COLO668 (cell line): ENCODE measurements around the gene AVPR2.

Source experiments
- DNase-seq: peaks from one replicate; lab custom pipeline; 2025; ENCODE audit not compliant: unreplicated experiment; lab: John Stamatoyannopoulos, UW

AVPR2 gene

DNA sequence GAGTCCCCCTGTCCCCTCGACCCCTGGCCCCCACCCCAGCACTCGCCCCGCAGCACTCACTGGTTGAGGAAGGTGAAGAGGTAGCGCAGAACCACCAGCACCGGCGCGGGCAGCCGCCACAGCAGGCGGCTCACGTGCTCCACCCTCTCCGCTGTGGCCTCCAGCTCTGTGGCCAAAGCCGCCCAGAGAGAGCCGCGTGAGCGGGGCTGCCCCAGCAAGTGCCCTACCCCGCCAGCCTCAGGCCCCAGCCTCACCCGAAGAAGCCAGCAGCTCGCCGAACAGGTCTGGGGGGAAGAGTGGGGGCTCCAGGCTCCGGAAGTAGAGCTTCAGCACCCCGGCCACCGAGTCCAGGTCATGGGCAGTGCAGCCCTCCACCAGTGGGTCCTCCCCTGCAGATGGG, 6.0 kb downstream of the AVPR2 start:
- no peak for DNase-seq

DNA sequence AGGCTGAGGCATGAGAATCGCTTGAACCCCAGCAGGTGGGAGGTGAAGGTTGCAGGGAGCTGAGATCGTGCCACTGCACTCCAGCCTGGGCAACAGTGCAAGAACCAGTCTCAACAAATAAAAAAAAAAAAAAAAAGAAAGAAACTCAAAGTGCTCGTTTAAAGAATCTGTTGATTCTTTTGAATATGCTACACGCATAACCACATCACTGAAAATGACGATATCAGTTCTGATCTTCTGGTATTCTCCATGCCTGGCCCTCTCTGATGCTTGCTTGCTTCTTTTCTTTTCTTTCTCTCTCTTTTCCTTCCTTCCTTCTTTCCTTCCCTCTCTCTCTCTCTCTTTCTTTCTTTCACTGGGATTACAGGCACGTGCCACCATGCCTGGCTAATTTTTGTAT, 7.3 kb downstream of the AVPR2 start:
- DNase-seq = no peak

DNA sequence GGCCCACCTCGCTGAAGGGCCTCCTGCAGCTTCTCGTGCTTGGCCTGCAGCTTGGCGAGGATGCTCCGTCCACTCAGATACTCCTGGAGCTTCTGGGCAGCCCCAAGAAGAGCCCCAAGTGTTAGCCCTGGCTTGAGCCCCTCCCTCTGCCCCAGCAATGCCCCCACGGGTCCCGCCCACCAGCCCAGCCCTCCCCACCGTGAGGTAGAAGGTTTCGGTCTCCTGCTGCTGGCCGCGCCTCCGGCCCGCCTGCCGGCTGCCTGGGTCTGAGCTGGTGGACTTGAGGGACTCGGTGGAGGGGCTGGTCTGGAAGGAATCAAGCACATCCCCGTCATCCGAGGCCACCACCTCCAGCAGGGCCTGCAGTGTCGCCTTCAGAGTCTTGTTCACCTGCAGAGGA, 8.7 kb downstream of the AVPR2 start:
- DNase-seq = no peak

DNA sequence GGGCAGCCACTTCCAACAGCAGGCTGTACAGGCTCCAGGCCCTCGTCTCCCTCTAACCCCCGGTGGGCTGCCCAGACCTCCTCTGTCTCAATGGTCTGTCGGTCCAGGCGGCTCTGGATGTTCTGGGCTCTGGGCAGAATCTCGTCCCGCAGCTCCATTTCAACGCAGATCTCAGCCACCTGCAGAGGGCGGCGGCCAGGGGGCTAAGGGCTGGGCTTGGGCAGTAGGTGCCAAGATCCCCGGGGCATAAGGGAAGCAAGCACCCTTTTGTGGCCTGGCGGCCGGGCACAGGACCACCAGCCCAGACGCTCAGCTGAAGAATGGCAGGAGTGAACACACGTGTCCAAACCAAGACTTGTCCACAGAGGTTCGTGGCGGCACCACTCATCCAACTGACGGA, 9.2 kb downstream of the AVPR2 start:
- DNase-seq = no peak

DNA sequence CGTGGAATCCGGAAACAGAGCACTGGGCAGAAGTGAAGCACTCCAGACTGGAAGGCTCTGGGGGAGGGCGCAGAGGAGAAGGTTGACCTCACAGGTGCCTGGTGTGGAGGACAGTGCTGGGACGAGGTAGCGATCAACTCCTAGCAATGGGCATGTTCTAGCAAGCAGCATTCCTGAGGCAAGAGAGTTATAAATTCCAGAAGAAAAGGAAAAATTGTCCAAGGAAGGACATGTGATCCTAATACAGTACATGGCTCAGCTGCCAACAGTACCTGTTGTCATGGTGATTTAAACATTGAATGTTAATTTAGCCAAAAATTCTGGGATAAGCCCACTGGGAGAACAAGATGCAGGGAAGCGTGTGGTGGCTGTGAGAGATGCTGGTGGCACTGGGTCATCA, 13.4 kb downstream of the AVPR2 start:
- DNase-seq = no peak

DNA sequence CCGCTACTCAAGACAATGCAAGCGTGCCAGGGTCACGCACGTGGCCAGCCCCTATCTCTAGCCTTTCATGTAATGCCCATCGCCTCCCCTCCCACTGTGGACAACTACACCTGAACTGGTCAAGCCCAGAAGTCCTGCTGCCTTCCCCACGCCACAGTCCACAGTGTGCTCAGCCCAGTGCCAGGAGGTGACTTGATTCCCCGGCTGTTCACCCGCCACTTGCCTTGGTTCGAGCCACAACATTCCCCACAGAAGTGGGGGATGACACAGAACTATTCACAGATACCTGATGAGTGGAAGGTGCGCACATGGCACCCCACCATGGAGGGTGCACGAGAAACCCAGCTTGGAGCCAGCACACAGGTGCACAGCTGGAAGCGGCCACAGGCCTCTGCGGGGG, 14.8 kb downstream of the AVPR2 start:
- no peak for DNase-seq

DNA sequence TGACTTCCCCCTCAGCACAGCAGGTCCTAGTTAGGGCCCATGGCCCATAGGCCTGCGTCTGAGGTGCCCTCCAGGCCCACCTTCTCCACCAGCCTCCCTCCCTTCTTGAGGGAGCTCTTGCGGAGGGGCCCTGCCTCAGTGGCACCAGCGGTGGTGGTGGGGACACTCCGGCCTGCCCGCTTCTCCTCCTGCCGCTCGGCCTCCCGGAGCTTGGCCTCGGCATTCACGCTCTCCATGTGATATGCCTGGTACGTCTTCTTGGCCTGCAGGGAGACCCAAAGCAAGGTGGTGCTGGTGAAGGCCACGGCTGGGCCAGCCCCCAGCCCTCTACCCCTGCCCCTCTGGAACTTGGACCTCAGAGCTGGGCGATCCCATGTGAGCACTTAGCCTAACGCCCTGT, 16.1 kb downstream of the AVPR2 start:
- no peak for DNase-seq

DNA sequence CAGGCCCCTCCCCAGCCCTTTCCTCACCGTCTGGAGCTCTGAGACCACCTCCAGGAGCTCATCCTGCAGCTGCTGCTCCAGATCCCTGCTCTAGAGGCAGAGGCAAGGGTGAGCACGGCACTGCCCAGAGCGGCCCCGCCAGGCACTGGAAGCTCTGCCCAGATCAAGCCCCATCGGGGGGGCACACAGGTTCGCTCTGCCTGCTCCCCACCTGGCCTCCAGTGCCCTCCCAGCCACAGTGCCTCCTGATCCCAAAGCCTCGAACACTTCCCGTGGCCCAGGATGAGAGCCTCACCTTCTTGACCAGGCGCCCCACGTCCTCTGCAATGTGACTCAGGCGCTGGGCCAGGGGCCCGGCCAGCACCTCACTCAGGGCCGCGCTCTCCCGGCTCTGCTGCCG, 16.6 kb downstream of the AVPR2 start:
- DNase-seq = no peak

DNA sequence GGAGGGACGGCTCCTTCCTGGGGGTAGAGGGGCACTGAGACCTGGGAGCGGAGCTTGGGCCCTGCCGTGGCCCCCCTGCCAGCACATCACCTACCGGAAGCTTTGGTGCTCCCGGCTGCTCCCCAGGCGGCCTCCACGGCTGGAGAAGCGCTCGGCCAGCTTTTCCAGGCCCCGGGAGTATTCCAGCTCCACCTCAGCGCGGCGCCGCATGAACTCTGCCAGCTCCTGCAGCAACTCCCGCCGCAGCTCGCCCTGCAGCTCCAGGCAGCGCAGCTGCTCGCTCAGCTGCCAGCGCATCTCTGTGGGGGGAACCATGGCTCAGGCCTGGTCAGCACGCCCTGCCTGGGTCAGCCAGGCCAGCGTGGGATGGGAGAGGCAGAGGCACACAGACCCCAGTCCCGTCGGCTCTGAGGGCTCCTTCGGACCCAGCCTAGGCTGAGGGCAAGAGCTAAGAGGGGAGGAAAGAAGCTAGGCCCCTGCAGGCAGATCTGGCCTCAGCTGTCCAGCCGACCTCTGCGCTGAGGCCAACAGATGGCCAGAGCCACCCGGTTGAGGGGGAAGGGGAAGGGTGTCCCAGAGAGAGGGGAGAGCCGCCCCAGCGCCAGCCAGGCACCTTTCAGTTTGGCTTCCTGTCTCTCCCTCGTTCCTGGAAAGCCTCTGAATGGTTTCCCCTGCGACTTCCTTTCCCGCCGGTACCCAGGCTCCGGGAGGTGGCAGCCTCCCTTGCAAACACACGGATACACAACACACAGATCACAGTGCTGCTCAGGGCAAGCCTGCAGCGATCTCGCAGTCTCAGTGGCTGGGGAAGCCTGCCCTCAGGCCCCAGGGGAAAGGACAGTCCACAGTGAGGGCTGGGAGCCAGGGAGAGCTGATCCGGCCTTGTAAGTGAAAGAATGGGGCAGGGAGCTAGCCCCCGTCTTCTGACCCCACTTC, 17.3 kb downstream of the AVPR2 start:
- no peak for DNase-seq

DNA sequence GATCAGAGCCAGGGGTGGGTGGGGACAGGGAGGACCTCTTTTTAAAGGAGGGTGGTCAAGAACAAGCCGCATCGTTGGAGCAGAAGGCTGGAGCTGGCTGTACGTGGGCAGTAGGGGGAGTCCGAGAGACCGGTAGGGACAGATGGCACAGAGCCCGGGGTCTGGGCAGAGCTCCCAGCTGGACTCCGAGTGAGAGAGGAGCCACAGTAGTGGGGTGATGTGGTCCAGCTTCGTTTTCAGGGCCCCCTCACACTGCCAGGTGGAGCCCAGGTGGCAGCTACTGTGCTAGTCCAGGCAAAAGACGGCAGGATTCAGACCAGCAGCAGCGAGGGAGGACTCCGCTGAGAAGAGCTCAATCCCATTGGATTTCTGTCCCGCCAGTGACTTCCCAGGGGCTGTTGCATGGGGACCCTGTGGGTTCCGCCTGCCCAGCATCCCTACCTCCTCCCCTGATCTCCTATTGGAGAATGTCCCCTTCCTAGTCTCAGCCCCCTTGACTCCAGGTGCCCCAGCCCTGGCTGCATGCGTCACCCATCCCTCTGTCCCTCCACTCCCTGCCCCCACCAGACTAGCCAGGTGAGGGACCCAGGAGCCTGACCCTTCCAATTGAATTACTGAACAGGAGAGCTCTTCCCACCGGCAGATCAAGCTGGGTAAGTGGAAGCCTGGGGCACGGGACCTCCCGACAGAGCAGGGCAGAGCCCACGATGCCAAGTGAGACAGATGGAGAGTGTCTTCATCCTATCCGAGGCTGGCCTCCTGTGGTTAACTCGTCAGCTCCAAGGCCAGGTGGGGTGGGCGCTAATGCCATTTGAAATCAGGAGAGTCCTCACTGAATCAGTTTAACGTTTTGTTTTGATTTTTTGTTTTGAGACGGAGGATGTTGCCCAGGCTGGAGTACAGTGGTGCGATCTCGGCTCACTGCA, 18.7 kb downstream of the AVPR2 start:
- DNase-seq = peak; percentile 54

DNA sequence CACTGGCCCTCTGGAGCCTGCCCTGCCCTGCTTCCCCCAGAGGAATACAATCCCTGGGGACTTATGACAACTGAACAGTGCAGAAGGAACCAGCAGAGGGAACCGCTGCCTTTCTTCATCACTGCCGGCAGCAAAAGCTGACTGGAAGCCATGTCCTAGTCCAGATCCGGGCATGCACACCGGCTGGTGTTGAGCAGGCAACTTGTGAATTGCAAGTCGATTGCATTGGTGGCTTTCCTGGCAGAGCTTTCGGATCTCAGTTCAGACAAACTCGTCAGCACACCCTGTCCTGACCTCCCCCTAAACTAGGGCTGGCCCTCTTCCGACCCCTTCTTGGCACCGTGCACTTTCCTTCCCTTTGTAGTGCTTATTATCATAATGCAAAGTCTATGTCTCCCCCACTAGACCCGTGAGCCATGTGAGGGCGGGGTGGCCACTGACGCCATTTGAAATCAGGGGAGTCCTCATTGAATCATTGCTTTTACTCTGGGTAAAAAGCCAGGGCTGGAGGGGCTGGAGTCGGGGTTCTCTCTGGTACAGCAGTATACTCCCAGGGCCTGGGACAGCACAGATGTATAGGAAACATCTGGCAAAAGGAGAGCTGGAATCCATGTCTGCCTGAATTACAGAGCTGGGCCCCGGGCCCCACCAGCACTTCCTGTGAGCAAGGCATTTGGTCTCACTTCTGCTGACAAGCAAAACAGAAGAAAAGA, 19.8 kb downstream of the AVPR2 start:
- peak; percentile 52 for DNase-seq

DNA sequence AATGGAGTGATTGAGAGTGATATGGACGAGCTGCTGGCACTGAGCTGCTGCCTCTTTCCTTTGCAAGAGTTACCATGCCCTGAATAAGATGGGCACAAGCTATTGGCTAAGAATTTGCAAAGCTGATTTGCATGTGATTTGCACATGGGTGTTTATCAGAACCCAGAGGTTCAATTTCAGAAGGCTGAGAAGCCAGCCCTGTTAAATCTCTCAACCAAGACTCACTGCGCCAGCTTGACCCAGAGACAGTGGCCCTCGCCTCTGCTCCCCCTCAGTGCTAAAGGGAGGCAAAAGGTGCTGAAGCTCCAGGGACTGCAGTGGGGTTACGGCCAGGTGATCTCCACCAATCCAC, 20.9 kb downstream of the AVPR2 start:
- DNase-seq = no peak

DNA sequence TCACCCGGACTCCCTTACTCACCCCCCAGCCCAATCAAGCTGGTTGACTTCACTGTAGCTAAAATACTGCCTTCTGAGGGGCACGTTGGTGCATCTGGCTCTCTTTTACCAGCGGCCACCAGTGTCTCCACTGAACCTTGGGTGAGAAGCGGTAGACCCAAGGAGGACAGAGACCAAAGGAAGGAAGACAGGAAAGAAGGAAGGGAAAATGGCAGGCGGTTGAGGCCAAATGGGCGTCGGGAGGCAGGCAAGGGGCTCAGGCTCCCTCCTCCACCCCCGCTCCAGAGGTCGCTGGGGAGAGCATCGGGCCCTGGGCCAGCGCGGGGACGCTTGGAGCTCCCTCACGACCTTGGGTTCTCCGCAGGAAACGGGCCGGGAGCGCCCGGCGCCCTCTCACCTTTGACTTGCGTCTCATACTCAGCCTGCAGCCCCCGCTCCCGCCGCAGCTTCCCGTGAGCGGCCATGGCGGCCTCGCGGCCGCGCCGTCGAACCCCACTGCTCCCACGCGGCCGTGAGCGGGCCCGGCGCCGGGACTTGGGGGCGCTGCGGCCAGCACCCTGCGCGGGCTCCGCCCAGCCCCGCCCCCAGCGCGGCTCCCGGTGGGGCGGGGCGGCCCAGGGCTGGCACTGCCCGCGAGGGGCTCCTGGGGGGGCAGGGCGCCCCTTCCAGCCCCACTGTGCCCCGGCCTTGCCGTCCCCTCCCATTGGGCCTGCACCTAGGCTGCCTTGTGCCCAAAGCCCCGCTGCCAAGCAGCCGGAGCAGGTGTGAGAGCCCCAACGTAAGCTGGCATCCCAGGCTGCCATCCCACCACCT, 21.5 kb downstream of the AVPR2 start, which contains the start of gene ARHGAP4:
ARHGAP4 (minus strand) TSS at position 526 of the 813 bp plus-strand sequence; CDS start at position 464, 62 bp downstream.
- peak; percentile 75 for DNase-seq

DNA sequence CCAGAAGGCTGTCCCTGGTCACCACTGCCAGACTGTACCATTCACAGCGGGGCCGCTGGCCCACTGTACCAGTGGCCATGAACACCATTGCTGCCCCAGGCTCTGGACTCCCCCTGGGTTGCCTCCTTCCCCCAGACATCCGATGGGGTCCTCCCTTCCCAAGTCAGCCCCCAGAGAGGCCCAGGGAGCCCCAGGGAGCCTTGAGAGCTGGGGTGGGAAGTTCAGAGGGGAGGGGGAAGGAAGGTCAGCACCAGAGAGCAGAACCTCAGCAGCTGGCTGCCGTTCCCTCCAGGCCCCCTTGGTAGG, 22.0 kb downstream of the AVPR2 start:
- no peak for DNase-seq

DNA sequence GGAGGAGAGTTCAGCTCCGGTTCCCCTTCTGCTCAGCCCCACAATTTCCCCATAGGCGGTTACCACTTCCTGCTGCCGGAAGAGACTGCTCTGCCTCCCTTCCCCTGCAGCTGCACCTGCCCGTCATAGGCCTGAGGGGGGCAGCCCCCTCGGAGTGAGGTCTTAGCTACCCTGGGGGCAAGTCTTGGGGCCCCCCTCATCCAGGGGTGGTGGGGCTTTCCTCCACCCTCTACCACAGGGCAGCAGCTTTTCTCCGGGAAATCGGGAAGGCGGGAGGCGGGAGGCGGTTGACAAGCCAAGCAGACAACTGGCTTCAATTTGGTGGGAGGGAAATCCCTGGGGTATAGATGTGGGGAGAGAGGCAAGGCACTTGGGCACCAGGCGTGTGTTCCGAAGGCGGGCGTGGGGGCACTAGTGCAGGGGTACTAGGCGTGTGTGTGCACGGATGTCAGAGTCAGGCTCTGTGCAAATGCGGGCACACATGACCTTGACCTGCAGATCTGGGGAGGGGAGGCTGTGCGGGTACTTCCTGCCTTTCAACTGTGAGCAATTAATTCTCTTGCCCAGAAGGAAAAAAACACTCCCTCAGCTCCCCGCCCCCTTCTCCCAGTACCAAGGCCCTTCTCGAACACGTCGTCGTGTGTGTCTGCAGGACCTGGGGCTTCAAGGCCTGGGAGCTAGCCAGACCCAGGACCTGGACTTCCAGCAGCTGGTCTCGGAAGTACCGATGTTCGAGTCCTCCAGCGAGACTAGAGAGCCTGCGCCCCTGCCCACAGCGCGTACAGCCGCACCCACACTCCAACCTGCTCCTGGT, 22.6 kb downstream of the AVPR2 start:
- peak; percentile 71 for DNase-seq

DNA sequence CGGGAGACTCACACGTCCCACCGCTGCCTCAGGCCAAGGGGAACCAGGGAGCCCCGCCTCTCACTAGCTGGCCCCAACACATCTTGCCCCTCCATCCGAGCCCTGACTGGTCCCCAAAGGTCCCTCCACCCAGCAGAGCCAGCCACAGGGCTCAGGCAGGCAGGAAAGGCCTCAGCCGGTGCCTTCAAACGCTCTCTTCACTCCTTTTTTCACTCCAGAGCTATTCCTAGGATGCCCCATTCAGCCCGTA, 23.1 kb downstream of the AVPR2 start:
- DNase-seq = no peak

DNA sequence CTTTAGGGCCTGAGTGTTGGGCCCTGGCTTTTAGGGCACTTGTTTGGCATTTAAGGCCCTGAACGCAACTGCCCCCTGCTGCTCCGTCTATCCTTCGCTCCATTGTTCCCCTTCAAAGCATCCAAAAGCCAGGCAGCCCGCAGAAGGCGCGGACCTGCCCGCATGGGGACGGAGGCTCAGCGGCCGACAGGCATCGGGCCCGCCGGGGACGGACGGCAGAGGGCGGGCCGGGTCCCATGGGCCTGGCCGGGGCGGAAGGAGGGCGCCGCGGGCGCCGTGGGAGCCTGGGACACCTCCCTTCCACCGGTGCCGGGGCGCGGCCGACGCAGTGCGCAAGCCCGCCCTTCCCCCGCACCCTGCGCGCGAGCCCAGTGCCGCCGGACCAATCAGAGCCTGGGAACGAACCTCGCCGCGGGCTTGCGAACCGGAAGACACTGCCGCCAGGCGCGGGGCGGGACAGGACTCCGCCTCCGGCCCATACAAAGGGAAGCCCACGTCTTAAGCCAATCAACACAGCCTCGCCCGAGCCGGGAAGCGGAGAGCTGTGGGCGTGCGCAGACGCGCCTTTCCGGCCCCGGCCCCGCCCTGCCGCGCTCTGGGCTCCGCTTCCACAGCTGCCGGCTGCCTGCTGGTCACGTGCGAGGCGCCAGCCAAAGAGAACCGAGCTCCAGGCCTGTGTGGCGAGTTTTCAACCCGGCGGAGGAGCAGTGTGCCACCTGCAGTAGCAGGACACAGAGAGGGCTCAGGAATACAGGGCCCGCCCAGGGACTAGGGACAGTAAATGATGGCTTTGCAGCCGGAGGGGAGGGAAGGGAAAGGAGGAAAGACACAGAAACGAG, 23.7 kb downstream of the AVPR2 start:
- DNase-seq = peak; percentile 99

DNA sequence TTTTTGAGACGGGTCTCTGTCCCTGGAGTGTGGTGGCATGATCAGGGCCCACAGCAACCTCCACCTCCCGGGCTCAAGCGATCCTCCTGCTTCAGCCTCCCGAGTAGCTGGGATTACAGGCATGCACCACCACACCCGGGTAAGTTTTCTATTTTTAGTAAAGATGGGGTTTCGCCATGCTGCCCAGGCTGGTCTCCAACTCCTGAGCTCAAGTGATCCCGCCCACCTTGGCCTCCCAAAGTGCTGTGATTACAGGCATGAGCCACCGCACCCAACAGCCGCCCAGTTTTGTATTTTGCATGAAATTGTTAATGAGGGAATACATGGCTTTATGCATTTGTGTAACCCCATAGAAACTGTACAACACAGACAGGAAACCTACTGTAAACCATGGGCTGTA, 24.4 kb downstream of the AVPR2 start:
- no peak for DNase-seq

DNA sequence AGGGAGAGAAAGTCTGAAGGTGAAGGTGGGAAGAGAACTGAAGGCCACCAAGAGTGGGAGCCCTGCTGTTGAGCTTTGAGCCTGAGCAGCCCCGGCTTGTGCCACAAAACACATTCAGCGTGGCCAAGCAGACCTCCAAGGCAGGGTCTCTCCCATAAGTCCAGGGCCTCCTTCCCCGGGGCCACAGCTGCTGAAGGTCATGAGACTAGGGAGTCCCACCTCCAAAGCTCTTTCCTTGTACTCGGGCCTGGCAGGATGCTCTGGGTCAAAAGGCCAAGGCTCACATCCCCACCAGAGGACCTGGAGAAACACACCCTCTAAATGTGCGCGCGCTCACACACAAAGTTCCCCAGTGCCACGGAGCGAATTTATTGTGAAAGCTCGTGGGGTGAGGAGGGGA, 25.1 kb downstream of the AVPR2 start:
- DNase-seq = no peak
